OCI-LY3 (cell line): Measurements from ENCODE around the gene GPR52.

ENCODE experiments used
- H2AFZ ChIP-seq: fragments of 200-600, 300-600 bp; shearing (Covaris generic); 2 replicates; pipeline ENCODE4 v1.6.0; 2014; ENCODE audit warnings: antibody characterized with exemption, low read depth, low read length
- H3K27ac ChIP-seq: fragments of 200-600, 300-600 bp; sonication (generic); 2 replicates; pipeline ENCODE4 v1.5.1; 2014; ENCODE audit warnings: mild to moderate bottlenecking, low read length, moderate library complexity, mixed read lengths
- H3K27me3 ChIP-seq: fragments of 200-600, 300-600 bp; sonication (generic); 2 replicates; pipeline ENCODE4 v1.6.1; 2014; ENCODE audit warnings: low read depth, low read length, mixed read lengths
- H3K36me3 ChIP-seq: fragments of 200-600, 300-600 bp; sonication (generic); replicated peaks from 2 replicates; pipeline ENCODE3; 2014; ENCODE audit warnings: low read depth, low read length, mixed read lengths
- H3K4me1 ChIP-seq: fragments of 300-600, 200-600 bp; sonication (generic); 2 replicates; pipeline ENCODE4 v1.6.1; 2014; ENCODE audit warnings: low read length, mixed read lengths
- H3K4me2 ChIP-seq: fragments of 200-600, 300-600 bp; sonication (generic); 2 replicates; pipeline ENCODE4 v1.6.1; 2014; ENCODE audit warnings: low read length, mixed read lengths
- H3K4me3 ChIP-seq: fragments of 300-600, 200-600 bp; sonication (generic); 2 replicates; pipeline ENCODE4 v1.5.1; 2014; ENCODE audit warnings: antibody characterized with exemption, mild to moderate bottlenecking, low read length, moderate library complexity
- H3K79me2 ChIP-seq: fragments of 300-600, 200-600 bp; shearing (Covaris generic); 2 replicates; pipeline ENCODE4 v1.6.1; 2014; ENCODE audit warnings: mild to moderate bottlenecking, low read length, mixed read lengths
- H3K9ac ChIP-seq: fragments of 300-600, 200-600 bp; shearing (Covaris generic); 2 replicates; pipeline ENCODE4 v1.6.0; 2014; ENCODE audit warnings: mild to moderate bottlenecking, low read length, moderate library complexity
- H3K9me3 ChIP-seq: fragments of 200-600, 300-600 bp; shearing (Covaris generic); 2 replicates; pipeline ENCODE4 v1.6.1; 2014; ENCODE audit warnings: low read length, mixed read lengths; ENCODE audit not compliant: insufficient read depth
- H4K20me1 ChIP-seq: fragments of 200-600, 300-600 bp; sonication (generic); 2 replicates; pipeline ENCODE4 v1.6.1; 2016; ENCODE audit warnings: low read length, mixed read lengths; ENCODE audit not compliant: insufficient read depth
- CTCF ChIP-seq: fragments of 200-600, 300-600 bp; sonication (generic); IDR thresholded peaks from 2 replicates; pipeline ENCODE4 v1.5.1; 2014; ENCODE audit warnings: antibody characterized with exemption, low read length, low read depth
- EZH2phosphoT487 ChIP-seq: fragments of 200-600 bp; shearing (Covaris generic); IDR thresholded peaks from 2 replicates; pipeline ENCODE4 v1.6.1; 2018; ENCODE audit warnings: antibody characterized with exemption, mixed run types, low read depth

GPR52 gene

GRCh38 chr1:174469052-174469451 is 21.3 kb downstream of the GPR52 start:
- H3K4me1 ChIP-seq: no peaks in the 10 kb centered on the region
- H3K4me2 ChIP-seq: no peak overlapping the region
- no peaks in the 10 kb centered on the region for H3K36me3 ChIP-seq
- no peak overlapping the region for H2AFZ ChIP-seq
- no peak overlapping the region for H3K27ac ChIP-seq
- no peak overlapping the region for H3K9ac ChIP-seq
- TF ChIP-seq CTCF (no peak), EZH2phosphoT487 (no peak)
- no peaks in the 10 kb centered on the region for H3K9me3 ChIP-seq
- no peak overlapping the region for H3K4me3 ChIP-seq
- no peaks in the 10 kb centered on the region for H4K20me1 ChIP-seq
- H3K79me2 ChIP-seq: no peaks in the 10 kb centered on the region
- no peaks in the 10 kb centered on the region for H3K27me3 ChIP-seq

- Histone ChIP-seq H3K9ac (no peak overlapping the region), H3K4me2 (no peak overlapping the region), H3K4me3 (no peak overlapping the region), H3K9me3 (no peaks in the 10 kb centered on the region), H3K79me2 (no peaks in the 10 kb centered on the region), H4K20me1 (no peaks in the 10 kb centered on the region), H3K27me3 (no peaks in the 10 kb centered on the region), H3K27ac (no peak overlapping the region), H3K4me1 (no peaks in the 10 kb centered on the region), H2AFZ (no peak overlapping the region), H3K36me3 (no peaks in the 10 kb centered on the region)
- no peak for TF ChIP-seq CTCF
- no peak for TF ChIP-seq EZH2phosphoT487
Measured at GRCh38 chr1:174469687-174470086, 21.9 kb downstream of the GPR52 start.

- H4K20me1 ChIP-seq: no peaks in the 10 kb centered on the region
- no peak for TF ChIP-seq EZH2phosphoT487
- TF ChIP-seq CTCF: no peak
- H2AFZ ChIP-seq: no peak overlapping the region
- H3K4me3 ChIP-seq: no peak overlapping the region
- no peaks in the 10 kb centered on the region for H3K79me2 ChIP-seq
- H3K9ac ChIP-seq: no peak overlapping the region
- H3K27me3 ChIP-seq: no peaks in the 10 kb centered on the region
- H3K36me3 ChIP-seq: no peaks in the 10 kb centered on the region
- H3K9me3 ChIP-seq: no peaks in the 10 kb centered on the region
- H3K27ac ChIP-seq: no peak overlapping the region
- H3K4me1 ChIP-seq: no peaks in the 10 kb centered on the region
- H3K4me2 ChIP-seq: no peak overlapping the region
Measured at GRCh38 chr1:174479281-174479680, 31.5 kb downstream of the GPR52 start.

GRCh38 chr1:174480324-174480723 is 32.6 kb downstream of the GPR52 start:
- Histone ChIP-seq H2AFZ (no peak overlapping the region), H3K79me2 (no peaks in the 10 kb centered on the region), H3K9me3 (no peaks in the 10 kb centered on the region), H3K4me2 (no peak overlapping the region), H3K36me3 (no peaks in the 10 kb centered on the region), H4K20me1 (no peaks in the 10 kb centered on the region), H3K9ac (no peak overlapping the region), H3K4me3 (no peak overlapping the region), H3K27ac (no peak overlapping the region), H3K27me3 (no peaks in the 10 kb centered on the region), H3K4me1 (no peaks in the 10 kb centered on the region)
- TF ChIP-seq CTCF (no peak), EZH2phosphoT487 (no peak)
